DND-41 (cell line): ENCODE results near the gene GRIA4.

ENCODE experiments used
- ATAC-seq: fragments of 200-7000 bp; cut with Tn5 transposase; 3 replicates; pipeline ENCODE4 v1.9.1; 2021; ENCODE audit warnings: low read depth; ENCODE audit not compliant: insufficient read depth
- DNase-seq: peaks from one replicate; pipeline ENCODE4 v3.0.0-alpha.2; 2020
- H2AFZ ChIP-seq: 2 replicates; pipeline ENCODE4 v1.6.0; 2012; ENCODE audit warnings: low read depth, low read length
- H3K27ac ChIP-seq: 2 replicates; pipeline ENCODE4 v1.5.1; 2012; ENCODE audit warnings: low read length, inconsistent platforms
- H3K27me3 ChIP-seq: fragments of 200-600 bp; sonication (generic); 2 replicates; pipeline ENCODE4 v1.6.0; 2012; ENCODE audit warnings: low read length, mild to moderate bottlenecking, inconsistent platforms; ENCODE audit not compliant: insufficient read depth, poor library complexity
- H3K36me3 ChIP-seq: 2 replicates; pipeline ENCODE4 v1.5.1; 2012; ENCODE audit warnings: low read length, inconsistent platforms; ENCODE audit not compliant: insufficient read depth
- H3K4me1 ChIP-seq: 2 replicates; pipeline ENCODE4 v1.5.1; 2012; ENCODE audit warnings: mild to moderate bottlenecking, low read length; ENCODE audit not compliant: insufficient read depth
- H3K4me2 ChIP-seq: 2 replicates; pipeline ENCODE4 v1.6.0; 2012; ENCODE audit warnings: mild to moderate bottlenecking, moderate library complexity, low read length, inconsistent platforms; ENCODE audit not compliant: insufficient read depth
- H3K4me3 ChIP-seq, 2 experiments: fragments of 200-600 bp in 1 of 2; shearing (Covaris generic) in 1 of 2; 2 replicates each; pipeline ENCODE4 v1.5.1; 2012 to 2016; ENCODE audit warnings: inconsistent platforms in 2 of 2, low read length in 2 of 2, mild to moderate bottlenecking in 2 of 2, low read depth in 1 of 2, moderate library complexity in 1 of 2
- H3K79me2 ChIP-seq: 2 replicates; pipeline ENCODE4 v1.6.0; 2012; ENCODE audit warnings: low read length, inconsistent platforms; ENCODE audit not compliant: insufficient read depth
- H3K9ac ChIP-seq: 2 replicates; pipeline ENCODE4 v1.6.0; 2012; ENCODE audit warnings: low read depth, mild to moderate bottlenecking, inconsistent platforms, low read length, moderate library complexity
- H3K9me3 ChIP-seq: 2 replicates; pipeline ENCODE4 v1.5.1; 2012; ENCODE audit warnings: low read length, moderate library complexity, mild to moderate bottlenecking, inconsistent platforms; ENCODE audit not compliant: insufficient read depth, severe bottlenecking
- H4K20me1 ChIP-seq: 2 replicates; pipeline ENCODE4 v1.6.0; 2012; ENCODE audit warnings: low read length; ENCODE audit not compliant: insufficient read depth
- EZH2 ChIP-seq: IDR thresholded peaks from 3 replicates; pipeline ENCODE4 v1.6.1; 2012; ENCODE audit warnings: borderline replicate concordance, low read depth, mild to moderate bottlenecking, moderate library complexity, low read length, inconsistent platforms; ENCODE audit not compliant: severe bottlenecking
- TF ChIP-seq, protein P1 (sequence below): IDR thresholded peaks from 2 replicates; pipeline ENCODE4 v1.5.1; 2012; ENCODE audit warnings: borderline replicate concordance, low read length, moderate library complexity, mild to moderate bottlenecking; ENCODE audit not compliant: poor library complexity, severe bottlenecking; ENCODE audit errors: extremely low read depth

The GRIA4 gene

GRCh38 chr11:105740164-105740903 is 130.5 kb downstream of the GRIA4 start:
- Histone ChIP-seq H3K4me2 (no peak overlapping the region), H3K9ac (no peak overlapping the region)
- no peak for ATAC-seq

GRCh38 chr11:105741488-105742020 is 131.7 kb downstream of the GRIA4 start:
- DNase-seq: no peak
- no peaks in the 10 kb centered on the region for H3K79me2 ChIP-seq
- no peak overlapping the region for H2AFZ ChIP-seq
- H3K4me1 ChIP-seq: no peaks in the 10 kb centered on the region
- ATAC-seq: no peak
- H3K9me3 ChIP-seq: no peaks in the 10 kb centered on the region
- no peak overlapping the region for H3K4me2 ChIP-seq
- no peaks in the 10 kb centered on the region for H4K20me1 ChIP-seq
- no peak overlapping the region for H3K9ac ChIP-seq
- H3K27me3 ChIP-seq: no peaks in the 10 kb centered on the region
- no peak overlapping the region for H3K27ac ChIP-seq
- TF ChIP-seq, protein P1, sequence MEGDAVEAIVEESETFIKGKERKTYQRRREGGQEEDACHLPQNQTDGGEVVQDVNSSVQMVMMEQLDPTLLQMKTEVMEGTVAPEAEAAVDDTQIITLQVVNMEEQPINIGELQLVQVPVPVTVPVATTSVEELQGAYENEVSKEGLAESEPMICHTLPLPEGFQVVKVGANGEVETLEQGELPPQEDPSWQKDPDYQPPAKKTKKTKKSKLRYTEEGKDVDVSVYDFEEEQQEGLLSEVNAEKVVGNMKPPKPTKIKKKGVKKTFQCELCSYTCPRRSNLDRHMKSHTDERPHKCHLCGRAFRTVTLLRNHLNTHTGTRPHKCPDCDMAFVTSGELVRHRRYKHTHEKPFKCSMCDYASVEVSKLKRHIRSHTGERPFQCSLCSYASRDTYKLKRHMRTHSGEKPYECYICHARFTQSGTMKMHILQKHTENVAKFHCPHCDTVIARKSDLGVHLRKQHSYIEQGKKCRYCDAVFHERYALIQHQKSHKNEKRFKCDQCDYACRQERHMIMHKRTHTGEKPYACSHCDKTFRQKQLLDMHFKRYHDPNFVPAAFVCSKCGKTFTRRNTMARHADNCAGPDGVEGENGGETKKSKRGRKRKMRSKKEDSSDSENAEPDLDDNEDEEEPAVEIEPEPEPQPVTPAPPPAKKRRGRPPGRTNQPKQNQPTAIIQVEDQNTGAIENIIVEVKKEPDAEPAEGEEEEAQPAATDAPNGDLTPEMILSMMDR: no peak
- no peak for TF ChIP-seq EZH2
- H3K4me3 ChIP-seq: no peak overlapping the region
- H3K36me3 ChIP-seq: no peaks in the 10 kb centered on the region

More at GRCh38 chr11:105740164-105740903, 130.5 kb downstream of the GRIA4 start:
- Histone ChIP-seq H2AFZ (no peak overlapping the region), H3K4me1 (no peaks in the 10 kb centered on the region), H3K79me2 (no peaks in the 10 kb centered on the region), H3K36me3 (no peaks in the 10 kb centered on the region), H3K4me3 (no peak overlapping the region), H3K27me3 (no peaks in the 10 kb centered on the region), H3K9me3 (no peaks in the 10 kb centered on the region), H3K27ac (no peak overlapping the region), H4K20me1 (no peaks in the 10 kb centered on the region)
- no peak for DNase-seq
- TF ChIP-seq EZH2: no peak
- TF ChIP-seq, protein P1: no peak

DNA sequence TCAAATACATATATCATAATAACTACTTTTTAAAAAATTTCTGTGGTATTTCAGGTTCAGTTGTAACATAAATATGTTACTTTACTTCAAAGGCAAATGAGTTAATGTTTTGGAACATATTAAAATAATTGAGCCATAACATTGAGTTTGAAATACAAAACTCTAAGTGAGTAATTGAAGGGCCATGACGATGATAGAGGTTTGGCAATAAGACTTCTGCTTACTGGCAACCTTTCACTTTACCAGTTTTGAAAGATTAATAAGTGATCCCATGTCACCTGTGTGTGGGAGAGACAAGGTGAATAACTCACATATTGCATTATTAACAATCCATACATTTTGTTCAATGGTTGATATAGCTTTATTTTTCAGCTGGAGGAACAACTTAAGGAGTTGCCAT is 144.4 kb downstream of the GRIA4 start:
- Histone ChIP-seq H3K9ac (no peak overlapping the region), H3K79me2 (no peaks in the 10 kb centered on the region), H3K4me3 (no peak overlapping the region), H3K36me3 (no peaks in the 10 kb centered on the region), H3K27me3 (no peaks in the 10 kb centered on the region), H4K20me1 (no peaks in the 10 kb centered on the region), H3K4me2 (no peak overlapping the region), H3K9me3 (no peaks in the 10 kb centered on the region), H3K27ac (no peak overlapping the region), H3K4me1 (no peaks in the 10 kb centered on the region), H2AFZ (no peak overlapping the region)
- ATAC-seq (no peak), DNase-seq (no peak)
- TF ChIP-seq, protein P1: no peak
- no peak for TF ChIP-seq EZH2
